ENCODE measurements around the gene EXPH5. TPM values are rescaled to one million over a fixed set of nuclear protein-coding genes. Genes with fewer than 3 reads are reported as not detected.
"Not testable (repeated sequence)": the region's sequence is repeated elsewhere in the genome, so short reads cannot be mapped to it uniquely, and the experiment has no call there.

The EXPH5 gene
- total RNA-seq, 1 donor = 0.72 TPM

DNA sequence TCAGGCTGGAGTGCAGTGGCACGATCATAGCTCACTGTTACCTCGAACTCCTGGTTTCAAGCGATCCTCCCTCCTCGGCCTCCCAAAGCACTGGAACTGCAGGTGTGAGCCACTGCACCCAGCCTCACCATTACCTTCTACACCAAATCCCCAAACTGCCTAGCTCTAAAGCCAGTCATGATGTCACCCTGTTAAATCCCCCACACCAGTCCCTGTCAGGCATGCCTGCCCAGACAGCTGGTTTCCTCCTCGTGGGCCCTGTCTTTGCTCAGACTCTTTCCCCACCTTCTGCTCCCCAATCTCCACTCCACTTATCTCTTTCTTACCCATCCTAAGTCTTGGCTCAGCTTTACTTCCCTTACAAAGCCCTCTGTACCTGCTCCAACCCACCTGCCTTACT, 12.5 kb upstream of the EXPH5 start:
- no peak for DNase-seq (ENCODE audit: low read depth)
- no peak overlapping the region for H3K4me3 ChIP-seq (ENCODE audit: low read depth, low read length)
- TF ChIP-seq, protein P1, sequence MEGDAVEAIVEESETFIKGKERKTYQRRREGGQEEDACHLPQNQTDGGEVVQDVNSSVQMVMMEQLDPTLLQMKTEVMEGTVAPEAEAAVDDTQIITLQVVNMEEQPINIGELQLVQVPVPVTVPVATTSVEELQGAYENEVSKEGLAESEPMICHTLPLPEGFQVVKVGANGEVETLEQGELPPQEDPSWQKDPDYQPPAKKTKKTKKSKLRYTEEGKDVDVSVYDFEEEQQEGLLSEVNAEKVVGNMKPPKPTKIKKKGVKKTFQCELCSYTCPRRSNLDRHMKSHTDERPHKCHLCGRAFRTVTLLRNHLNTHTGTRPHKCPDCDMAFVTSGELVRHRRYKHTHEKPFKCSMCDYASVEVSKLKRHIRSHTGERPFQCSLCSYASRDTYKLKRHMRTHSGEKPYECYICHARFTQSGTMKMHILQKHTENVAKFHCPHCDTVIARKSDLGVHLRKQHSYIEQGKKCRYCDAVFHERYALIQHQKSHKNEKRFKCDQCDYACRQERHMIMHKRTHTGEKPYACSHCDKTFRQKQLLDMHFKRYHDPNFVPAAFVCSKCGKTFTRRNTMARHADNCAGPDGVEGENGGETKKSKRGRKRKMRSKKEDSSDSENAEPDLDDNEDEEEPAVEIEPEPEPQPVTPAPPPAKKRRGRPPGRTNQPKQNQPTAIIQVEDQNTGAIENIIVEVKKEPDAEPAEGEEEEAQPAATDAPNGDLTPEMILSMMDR (IDR thresholded peaks at IDR 0.05; ENCODE audit: insufficient read depth, low read length) = no peak

DNA sequence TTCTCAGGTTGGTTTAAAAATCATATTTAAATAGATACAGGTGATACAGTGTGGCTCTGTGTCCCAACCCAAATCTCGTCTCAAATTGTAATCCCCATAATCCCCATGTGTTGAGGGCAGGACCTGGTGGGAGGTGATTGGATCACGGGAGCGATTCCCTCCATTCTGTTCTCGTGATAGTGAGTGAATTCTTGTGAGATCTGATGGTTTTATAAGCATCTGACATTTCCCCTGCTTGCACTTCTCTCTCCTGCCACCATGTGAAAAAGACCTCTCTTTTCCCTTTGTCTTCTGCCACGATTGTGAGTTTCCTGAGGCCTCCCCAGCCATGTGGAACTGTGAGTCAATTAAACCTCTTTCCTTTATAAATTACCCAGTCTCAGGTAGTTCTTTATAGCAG, 9.2 kb upstream of the EXPH5 start:
- not testable (repeated sequence) for DNase-seq (ENCODE audit: low read depth); H3K4me3 ChIP-seq (ENCODE audit: low read depth, low read length)

DNA sequence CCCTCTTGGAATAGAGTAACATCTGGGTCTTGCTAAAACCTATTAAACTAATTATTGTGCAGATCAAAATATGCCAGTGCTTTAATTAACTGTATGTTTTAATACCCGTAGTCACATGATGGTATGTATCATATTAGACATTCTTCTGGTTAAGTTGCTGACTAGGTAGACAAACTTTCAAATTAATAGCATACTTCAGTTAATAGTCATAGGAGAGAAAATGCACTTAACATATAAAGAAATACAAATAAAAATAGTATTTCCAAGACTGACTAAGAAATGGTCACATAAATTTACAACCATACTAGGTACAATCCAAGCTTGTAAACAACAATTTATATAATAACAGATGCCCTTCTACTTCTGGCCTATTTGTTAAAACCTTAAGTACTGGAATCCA, 7.6 kb upstream of the EXPH5 start:
- TF ChIP-seq, protein P1 (IDR thresholded peaks at IDR 0.05; ENCODE audit: insufficient read depth, low read length) = no peak
- H3K4me3 ChIP-seq (ENCODE audit: low read depth, low read length) = no peak overlapping the region
- no peak for DNase-seq (ENCODE audit: low read depth)

DNA sequence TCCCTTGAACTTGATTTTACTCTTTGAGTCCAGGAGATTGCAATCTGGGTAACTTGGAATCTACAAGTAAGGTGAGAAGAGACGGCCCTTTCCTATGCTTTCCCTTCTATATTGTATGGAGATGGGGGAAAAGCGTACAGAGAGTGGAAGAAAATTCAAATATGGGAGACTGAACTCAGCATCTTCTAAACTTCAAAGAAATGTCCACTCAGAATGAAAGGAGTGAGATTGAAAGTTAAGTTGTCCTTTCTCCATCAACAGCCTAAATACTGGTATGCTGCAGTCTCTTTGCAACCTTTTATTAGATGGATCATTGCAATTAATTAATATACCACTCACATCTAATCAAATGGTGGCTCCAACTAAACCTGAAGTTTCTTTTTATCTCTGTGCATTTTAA, 6.4 kb upstream of the EXPH5 start:
- DNase-seq (ENCODE audit: low read depth) = no peak
- TF ChIP-seq, protein P1 (IDR thresholded peaks at IDR 0.05; ENCODE audit: insufficient read depth, low read length) = no peak
- no peak overlapping the region for H3K4me3 ChIP-seq (ENCODE audit: low read depth, low read length)

DNA sequence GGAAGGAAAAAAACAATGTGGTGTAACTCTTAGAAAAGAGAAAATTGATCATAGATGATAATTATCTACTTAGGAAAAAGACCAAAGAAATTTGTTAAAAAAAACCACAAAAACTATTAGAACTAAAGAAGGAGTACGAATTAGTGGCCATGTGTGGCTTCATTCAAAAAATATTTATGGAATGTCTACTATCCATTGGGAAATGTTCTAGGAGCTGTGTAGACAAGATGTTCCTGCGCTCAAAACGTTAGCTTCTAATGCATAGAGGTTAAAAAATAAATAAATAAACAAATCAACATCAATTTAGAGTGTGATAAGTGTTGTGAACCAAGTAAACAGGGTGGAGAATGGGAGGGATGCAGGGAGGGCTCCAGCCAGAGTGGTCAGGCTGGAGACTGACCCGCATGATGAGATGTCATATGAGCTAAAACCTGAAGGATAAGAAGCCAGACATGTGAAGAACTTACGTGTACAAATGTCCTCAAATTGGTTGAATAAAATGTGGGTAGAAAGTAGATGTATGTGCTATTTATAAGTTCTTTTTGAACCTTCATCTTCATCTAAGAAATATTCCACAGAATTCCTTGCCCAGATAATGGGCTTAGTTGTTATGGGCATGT, 4.3 kb upstream of the EXPH5 start:
- DNase-seq (ENCODE audit: low read depth) = no peak
- no peak overlapping the region for H3K4me3 ChIP-seq (ENCODE audit: low read depth, low read length)
- TF ChIP-seq, protein P1 (IDR thresholded peaks at IDR 0.05; ENCODE audit: insufficient read depth, low read length) = no peak

DNA sequence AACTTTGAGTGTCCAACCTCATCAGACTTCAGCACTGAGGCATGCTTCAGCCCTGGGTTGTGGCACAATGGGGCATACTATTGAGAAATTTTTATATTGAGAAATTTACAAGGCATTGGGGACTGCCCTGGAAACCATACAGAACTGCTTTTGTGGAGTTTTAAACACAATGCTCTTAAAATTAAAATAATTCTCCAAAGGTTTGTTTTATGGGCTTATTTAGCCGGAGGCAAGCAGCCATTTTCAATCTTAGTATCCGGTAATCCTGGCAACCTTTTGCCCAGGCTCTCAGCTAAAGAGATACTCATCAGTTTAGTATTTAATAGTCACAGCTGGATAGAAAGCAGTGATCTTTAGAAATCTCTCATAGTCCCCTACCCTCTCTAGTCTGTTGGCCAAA, 3.1 kb upstream of the EXPH5 start:
- TF ChIP-seq, protein P1 (IDR thresholded peaks at IDR 0.05; ENCODE audit: insufficient read depth, low read length) = no peak
- no peak overlapping the region for H3K4me3 ChIP-seq (ENCODE audit: low read depth, low read length)
- DNase-seq (ENCODE audit: low read depth) = no peak

DNA sequence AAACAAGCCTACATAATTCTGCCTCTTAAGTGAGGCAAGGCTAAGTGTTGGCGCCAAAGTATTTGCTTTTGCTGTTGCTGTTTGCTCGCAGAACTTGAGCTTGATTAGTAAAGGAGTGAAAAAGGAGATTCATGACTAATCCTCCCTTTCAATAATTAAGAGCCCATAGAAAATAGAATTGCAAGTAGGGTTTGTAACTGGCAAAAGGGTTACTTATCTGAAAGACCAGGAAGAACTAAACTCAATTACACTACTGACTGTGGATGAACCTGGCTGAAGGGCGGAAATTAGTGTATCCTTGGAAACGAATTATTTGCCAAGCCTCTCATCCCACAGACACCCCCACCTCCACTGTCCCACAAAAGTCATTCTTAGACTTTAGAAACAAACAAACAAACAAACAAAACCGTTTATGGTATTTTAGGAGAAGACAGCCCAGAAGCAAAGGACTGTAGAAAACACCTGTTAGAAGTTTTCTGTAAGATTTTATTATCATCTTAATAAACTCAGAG, 411 bp upstream of the EXPH5 start:
- peak overlapping the region; percentile 71 for H3K4me3 ChIP-seq (ENCODE audit: low read depth, low read length)
- TF ChIP-seq, protein P1 (IDR thresholded peaks at IDR 0.05; ENCODE audit: insufficient read depth, low read length) = no peak
- DNase-seq (ENCODE audit: low read depth) = no peak
